Cerebellar nuclear complex (tissue), 1 donor: ENCODE measurements around the gene COL21A1.

Experiments
- DNase-seq, 2 experiments: peaks; one replicate each; lab custom pipeline; 2025; lab: John Stamatoyannopoulos, UW

The COL21A1 gene

DNA sequence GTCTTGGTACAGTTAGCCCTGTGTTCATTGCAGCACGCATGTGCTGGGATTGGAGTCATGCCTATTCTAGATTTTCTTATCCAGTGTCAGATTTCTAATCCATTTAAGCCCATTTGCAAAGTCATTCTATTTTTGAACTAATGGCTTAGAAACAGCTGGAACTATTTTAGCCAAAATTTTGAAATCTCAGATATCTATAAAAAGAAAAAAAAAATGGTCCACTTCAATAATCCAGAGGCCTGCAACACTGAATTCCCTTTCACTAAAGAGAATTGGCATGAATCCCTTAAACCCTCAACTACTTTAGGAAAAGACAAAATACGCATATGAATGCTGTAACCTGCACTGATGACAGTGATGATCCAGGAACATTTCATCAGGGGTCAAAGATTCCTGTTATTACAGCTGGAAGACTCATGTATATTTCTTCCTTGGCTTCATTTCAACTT, 1.5 kb downstream of the COL21A1 start:
- DNase-seq = no peak

DNA sequence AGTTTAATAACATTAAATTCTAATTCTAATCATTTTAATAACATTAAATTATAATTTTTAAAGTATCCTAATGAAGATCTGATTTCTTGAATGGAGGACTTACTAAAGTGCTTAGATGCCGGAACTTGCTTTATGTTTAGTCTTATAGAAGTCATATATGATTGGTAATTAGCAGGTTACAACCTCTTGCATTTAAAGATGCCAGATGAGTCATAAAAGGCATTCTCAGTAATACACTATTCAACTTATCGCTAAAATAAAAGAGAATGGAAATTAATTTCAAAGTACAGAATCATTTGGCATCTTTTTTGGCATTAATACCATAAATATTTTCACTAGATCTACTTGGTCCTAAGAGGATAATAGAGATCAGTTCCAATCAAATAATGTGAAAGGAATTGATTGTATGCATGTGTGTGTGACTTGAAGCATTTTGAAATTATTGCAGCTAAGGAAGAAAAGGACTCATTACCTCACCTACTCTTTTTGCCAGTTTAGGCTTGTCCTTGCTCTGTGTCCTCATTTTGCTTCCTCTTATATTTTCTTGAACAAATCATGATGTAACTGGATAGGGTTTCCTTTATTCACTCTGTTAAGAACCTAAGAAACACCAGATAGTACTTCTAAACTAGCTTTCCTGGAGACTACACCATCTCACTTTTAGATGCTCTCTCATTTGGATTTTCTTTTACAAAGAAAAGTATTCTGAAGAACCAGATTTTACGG, 2.7 kb downstream of the COL21A1 start:
- DNase-seq = no peak

DNA sequence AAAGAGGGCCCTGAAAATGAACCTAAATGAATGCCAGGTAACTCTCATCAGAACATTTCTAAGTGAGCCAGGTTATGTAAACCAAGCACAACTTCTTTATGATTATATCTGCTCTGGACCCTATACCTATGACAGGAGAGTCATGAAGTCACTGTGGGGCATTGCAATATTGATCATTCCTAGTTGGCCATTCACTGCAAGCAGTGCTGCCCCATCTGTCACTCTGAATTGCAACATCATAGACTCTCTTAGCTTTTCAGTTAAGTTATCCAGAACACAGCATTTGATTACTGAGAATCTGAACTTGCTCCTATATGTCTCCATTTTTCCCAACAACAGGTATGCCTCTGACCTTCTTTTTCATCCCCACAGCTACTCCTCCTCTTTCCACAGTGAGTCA, 3.3 kb downstream of the COL21A1 start:
- DNase-seq = no peak

DNA sequence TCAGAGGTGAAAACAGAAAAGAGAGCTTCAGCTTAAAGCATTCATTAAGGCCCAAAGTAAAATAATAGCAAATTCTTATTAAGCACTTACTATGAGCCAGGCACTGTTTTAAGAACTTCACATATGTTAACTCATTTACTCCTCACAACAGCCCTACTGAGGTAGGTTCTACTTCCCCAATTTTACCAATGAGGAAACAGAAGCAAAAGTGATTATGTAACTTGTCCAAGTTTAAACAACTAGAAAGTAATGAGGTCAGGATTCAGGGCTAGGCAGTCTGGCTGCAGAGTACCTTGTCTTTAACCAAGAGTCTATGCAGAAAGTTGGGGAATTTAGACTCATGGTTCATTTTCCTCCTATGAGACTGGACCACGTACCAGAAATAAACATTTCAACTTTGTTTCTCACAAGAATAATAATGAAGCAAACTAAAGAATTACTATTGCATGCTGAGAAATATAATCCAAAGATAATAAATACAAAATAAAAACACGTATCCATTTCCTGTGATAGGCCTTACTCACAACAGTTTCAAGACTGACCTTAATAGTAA, 3.8 kb downstream of the COL21A1 start:
- DNase-seq = no peak

DNA sequence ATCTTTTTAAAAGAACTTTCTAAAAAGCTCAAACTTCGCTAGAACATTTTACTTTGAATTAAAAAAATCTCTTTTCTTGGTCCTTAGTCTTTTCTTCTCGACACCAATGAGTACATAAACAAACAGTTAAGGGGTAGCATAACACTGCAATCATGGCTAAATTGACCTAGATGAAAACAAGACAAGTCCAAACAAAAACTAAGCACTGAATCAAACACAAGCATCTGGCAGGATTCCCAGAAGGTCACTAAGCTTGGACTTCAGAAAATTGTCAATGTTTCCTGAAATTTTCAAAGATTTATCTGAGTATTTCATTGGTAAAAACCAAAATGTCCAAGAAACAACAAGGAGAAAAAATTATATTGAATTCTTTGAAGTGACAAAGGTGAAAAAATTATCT, 5.0 kb downstream of the COL21A1 start:
- no peak for DNase-seq

DNA sequence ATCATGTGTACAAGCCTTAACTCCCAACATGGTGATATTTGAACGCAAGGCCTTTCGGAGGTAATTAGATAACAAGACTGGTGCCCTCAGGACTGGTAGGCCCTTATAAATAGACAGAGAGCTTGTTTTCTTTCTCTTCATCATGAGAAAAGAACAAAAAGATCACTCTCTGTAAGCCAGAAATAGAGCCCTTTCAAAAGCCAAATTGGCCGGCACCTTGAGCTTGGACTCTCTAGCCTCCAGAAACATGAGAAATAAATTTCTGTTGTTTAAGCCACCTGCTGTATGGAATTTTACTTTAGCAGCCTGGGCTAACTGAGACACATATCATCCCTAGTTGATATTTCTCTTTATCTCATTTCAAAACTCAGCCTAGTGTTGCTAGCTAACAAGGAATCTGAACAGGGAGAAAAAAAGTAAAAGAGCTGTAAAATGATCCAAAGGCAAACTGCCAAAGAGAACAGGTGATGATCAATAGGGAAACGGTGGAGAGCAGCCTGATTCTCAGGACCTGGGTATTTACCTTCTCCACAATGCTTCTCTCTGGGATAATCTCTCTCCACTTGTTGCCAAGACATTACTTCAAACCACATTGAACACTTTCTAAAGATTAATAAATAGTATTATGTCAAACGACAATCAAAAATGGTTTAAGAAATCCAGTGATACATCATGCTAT, 6.1 kb downstream of the COL21A1 start:
- DNase-seq = no peak

DNA sequence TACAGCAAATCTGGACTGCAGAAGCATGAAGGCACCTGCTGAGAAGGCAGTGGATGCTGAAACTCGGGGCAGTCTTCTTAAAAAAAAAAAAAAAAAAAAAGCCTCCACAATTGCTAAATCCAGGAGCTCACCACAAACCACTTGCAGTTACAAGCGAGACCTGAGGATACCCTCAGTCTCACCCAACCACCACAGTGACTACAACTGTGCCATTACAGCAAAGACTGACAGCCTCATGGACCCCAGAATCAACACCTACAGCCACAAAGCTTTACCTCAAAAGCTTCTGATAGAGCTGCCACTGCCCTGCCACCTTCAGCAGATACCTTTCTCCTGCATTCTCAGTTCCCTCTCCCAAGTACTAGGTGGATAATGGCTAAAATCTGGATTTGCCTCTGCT, 9.0 kb downstream of the COL21A1 start:
- no peak for DNase-seq

DNA sequence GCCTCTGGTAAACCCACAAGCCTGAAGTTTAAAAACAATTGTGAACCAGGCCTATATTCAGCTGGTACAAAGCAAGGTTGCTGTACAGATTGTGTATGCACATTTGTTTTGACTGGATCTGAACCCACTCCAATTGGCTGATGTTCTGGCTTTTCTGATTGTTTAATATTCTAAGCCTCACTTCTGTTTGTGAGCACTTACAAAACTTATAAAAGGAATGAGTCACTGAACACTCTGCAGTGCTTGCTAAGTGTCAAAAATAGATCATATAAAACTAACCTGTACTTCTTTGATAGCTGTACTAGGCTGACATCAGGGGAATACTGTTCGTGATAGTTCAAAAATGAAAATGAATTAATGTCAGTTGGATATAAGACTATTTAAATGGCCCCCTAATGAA, 12.1 kb downstream of the COL21A1 start:
- DNase-seq = no peak

DNA sequence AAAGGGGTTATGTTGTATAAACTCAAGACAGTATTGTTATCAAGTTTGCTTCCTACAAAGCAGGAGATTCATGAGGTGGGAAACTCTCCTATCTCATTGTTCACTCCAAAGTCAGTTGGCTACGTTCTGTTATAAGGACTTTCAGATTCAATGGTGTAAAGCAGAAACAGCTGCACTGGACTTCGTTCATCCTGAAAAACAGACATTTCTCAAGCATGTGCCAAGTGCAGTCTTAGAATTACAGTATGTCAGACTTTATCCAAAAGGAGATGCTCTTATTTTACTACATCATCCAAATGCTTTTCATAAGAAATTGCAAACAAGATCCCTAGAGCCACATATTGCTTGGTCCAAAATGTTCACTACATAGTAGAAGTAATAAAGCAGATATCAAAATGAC, 14.9 kb downstream of the COL21A1 start:
- no peak for DNase-seq

DNA sequence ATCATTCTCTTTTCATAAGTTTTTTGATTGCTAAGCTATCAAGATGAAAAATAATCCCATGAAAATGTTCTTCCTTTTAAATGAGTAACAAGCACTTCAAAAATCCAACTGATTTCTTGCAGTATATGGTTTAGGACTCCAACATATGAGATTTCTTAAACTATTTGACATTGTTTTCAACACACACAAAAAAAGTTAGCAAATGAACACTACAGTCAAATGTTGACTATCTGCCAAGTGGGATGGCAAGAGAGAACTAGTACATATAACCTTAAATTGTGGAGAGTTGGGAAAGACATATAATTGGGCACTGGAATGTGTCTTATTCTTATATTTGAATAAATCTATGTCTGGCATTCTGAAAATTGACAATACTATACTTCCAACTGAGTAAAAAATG, 15.6 kb downstream of the COL21A1 start:
- DNase-seq = no peak

DNA sequence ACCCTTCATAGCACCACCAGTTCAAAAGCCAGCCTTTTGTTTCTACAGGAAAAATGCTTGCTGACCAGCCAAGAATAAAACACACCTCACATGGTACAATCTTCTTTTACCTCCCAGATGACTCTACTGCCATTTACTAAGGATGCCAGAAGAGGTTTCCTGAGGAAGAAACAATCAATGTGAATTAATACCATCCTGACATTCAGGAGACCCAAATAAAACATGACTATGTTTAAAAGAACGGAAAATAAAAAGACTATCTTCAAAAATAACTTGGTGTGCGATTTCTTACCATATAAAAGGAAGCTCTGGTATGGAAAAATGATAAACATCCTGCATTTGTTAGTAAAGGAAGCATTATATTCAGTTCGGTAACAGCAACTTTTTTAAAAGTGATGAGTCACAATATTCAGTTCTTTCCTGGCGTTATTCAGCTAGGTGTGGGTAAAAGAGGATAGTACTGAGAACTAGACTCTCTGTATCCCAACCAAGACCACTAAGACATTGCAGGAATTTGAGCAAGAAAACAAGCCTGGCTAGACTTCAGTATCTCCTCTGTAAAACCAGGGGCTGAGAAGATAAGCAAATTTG, 16.3 kb downstream of the COL21A1 start:
- DNase-seq = no peak

DNA sequence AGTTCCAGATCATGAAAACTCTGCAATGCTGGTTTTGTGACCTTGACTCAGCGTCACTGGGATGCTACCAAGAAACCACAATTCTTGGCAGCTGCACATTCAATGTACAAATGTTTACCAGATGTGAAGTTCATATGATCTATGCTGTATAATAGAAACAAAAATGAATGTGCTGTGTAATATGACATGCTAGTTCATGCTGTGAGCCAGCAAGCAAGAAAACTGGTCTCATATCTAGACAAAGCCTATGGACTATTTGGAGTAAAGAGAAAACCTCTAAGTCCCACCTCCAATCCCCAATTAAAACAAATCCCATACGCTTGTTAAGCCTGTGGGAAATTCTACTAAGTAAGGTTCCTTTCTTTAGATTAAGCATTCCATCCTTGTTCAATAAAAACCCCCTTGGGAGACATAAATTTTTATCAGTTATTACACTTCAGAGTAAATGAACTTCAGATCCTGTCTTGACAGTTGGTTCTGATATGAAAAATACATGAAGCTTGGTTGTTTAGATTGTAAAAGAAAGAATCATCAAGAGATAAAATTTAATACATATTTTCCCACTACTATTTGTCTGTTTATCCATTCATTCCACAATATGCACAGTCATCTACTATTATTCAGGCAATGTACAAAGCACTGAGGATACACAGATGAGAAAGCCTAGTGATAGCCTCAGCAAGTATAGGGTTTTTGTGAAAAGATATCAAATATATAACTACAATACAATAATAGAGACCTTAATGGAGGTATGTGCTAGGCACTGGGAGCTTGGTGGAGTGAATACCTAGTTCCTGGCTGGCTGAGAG, 20.1 kb downstream of the COL21A1 start:
- no peak for DNase-seq

DNA sequence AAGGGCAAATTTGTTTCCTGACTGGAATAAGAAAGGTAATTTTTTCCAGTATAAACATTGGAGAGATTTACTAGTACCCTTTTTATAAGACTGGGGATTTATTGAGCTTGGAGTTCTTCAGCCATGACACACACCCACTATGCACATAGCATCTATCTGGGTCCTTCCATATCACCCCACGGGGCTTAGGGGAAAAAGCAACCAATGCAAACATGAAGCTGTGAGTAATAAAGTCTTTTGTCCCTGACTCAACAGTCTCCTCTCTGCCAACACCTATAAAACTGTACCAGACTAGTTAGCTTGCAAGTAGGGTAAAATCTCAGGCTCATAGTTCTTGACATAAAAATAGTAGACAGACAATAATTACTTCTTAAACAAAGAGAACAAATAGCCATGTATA, 23.4 kb downstream of the COL21A1 start:
- no peak for DNase-seq

DNA sequence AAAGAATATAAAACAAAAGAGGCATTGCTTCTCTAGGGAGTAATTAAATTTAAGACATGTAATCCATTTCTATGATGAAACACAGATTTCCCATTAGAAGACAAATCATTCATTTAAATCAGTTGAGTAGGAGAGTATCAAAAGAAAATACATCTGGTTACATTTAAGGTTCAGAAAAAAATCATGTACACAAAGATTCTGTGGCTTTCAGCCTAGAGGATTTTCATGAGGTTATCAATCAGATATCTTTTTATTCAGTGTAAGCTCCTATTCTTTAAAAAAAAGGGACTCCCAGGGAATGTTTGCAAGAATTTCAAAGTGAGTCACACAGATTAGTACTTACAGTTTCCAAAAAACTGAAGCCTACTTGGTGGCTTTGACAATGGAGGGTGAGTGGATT, 24.9 kb downstream of the COL21A1 start:
- no peak for DNase-seq

DNA sequence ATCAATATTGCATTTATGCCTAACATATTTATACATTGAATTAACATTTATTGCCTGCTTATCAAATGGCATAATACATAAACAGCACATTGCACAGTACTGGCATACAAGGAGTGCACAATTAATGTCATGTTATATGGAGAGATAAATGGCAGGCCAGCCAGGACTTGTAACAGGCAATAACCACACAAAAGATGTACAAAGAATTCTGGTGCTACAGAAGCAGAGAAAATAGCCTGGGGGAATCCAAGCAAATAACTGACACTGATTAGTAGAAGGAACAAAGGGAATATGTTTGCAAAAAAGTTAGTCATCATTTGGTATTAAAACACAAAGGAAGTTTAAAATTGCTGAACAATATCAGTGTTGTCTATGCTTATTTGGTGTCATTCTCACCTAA, 27.3 kb downstream of the COL21A1 start:
- DNase-seq = no peak

DNA sequence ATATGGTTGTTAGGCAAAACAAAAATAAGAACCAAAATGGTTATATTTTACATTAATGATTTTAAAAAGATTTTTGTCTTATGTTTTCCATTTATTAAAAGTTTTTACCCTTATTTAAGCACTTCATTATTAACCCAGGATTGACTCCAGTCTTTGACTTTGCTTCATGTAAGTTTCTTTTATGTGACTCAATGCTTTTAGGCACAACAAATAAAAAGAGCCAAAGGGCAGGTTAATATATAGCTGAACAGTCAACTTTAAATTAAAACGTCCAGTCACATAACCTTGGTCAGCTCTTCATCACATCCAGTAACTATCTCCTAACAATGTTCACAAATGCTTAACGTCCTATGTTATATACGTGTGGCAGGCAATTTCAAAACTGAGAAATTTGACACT, 32.7 kb downstream of the COL21A1 start:
- DNase-seq = no peak

DNA sequence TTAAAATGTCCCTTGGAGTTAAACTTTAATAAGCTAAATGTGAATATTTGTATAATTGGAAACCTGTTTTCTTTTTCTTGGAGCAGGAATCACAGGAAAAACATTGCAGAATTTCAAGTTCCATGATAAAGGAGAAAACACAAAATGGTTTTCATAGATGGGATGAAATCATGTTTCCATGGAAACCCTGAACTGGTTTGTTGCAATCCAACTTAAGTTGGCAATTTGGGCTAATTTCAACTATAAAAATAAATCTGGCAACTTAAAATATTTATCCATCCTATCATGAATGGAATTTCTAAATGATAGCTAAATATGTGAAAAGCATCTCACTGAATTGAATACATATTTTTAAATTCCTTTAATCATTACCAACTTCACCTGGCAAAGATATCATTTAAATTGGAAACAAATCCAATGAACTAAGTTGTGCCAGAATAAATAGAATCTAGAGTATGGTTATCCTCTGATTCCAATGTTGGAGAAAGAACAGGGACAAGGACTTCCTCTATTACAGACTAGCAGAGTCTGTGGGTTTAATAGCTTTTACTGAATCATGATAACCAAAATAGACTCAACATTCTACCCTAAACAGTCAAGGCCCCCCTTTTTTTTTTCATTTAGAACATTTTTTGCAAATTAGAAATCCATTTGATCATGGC, 33.2 kb downstream of the COL21A1 start:
- DNase-seq = no peak

DNA sequence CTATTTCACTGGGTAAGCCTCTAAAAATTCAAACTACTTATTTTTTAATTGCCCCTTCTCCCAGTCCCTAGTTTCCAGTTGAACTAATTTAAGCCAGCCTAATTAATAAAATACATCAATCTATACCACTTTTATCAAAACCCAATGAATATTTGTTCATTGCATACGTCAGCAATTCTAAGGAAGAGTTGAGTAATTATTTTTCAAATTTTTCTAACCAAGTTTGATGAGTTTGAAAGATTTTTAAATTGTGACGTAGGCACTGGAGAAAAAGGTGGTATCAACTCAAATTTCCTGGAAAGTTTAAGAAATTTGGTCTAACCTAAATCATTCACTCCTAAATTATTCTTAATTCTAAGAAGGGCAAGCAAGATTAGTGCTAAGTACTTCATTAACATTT, 35.7 kb downstream of the COL21A1 start:
- no peak for DNase-seq

DNA sequence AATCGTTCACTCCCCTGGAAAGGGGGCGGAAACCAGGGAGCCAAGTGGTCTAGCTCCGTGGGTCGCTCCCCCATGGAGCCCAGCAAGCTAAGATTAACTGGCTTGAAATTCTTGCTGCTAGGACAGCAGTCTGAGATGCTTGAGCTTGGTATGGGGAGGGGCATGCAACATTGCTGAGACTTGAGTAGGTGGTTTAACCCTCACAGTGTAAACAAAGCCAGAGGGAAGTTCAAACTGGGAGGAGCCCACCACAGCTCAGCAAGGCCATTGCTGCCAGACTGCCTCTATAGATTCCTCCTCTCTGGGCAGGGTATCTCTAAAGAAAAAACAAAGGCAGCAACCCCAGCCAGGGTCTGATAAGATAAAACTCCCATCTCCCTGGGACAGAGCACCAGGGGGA, 43.2 kb downstream of the COL21A1 start:
- no peak for DNase-seq

DNA sequence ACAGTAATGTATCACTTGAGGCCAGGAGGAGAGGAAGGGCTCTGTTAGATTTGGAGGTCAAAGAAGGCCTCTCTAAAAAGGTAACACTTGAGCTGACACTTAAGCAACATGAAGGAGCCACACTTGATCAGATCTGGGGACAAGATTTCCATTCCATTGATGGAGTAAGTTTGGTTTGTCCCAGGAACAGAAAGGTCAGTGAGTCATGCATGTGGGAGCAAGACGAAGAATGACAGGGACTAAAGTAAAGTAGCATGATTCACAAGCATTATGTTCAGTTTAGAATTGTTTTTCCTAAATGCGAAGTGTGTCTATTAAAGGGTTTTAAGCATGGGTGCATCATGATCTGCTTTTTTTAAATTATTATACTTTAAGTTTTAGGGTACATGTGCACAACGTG, 47.4 kb downstream of the COL21A1 start:
- no peak for DNase-seq

DNA sequence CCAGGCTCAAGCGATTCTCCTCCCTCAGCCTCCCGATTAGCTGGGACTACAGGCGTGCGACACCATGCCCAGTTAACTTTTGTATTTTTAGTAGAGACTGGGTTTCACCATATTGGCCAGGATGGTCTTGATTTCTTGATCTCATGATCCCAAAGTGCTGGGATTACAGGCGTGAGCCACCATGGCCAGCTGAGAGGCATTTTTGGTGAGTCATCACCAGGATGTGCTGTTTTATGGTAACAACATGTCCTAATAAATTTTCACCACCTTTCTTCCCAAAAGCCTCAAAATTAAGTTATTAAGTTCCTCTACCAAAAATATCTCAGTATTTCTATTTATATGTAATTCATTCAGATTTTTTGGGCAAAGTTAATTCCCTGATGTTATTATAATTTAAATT, 53.5 kb downstream of the COL21A1 start:
- DNase-seq = no peak

DNA sequence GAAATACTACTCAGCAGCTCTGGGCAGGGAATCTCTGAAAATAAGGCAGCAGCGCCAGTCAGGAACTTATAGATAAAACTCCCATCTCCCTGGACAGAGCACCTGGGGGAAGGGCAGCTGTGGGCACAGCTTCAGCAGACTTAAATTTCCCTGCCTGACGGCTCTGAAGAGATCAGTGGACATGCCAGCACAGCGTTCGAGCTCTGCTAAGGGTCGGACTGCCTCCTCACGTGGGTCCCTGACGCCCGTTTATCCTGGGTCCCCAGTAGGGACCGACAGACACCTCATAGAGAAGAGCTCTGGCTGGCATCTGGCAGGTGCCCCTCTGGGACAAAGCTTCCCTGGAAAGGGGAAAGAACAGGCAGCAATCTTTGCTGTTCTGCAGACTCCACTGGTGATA, 59.0 kb downstream of the COL21A1 start:
- no peak for DNase-seq
